PFSK-1 (cell line): ENCODE measurements around the gene SIDT1.

Experiments used
- FOXP2 ChIP-seq: optimal IDR thresholded peaks from 2 replicates; pipeline ENCODE3; 2011; ENCODE audit warnings: borderline replicate concordance, control low read depth, inconsistent platforms; ENCODE audit not compliant: insufficient read depth; ENCODE audit errors: extremely low read length, extremely low read depth
- POLR2AphosphoS5 ChIP-seq: IDR thresholded peaks from 2 replicates; pipeline ENCODE4 v1.6.1; 2012; ENCODE audit warnings: low read depth, mild to moderate bottlenecking, control low read depth, low read length, moderate library complexity
- REST ChIP-seq, 2 experiments: IDR thresholded peaks; 2 replicates each; pipeline versions ENCODE4 v1.6.1 to v1.8.0; 2011 to 2012; ENCODE audit warnings: low read depth in 2 of 2, low read length in 2 of 2, control low read depth in 1 of 2, inconsistent platforms in 1 of 2, mild to moderate bottlenecking in 1 of 2, moderate library complexity in 1 of 2; ENCODE audit not compliant: insufficient read depth in 1 of 2
- SIN3A ChIP-seq: IDR thresholded peaks from 2 replicates; pipeline ENCODE4 v1.6.1; 2012; ENCODE audit warnings: mild to moderate bottlenecking, low read length, moderate library complexity, borderline replicate concordance; ENCODE audit not compliant: insufficient read depth
- TAF1 ChIP-seq: IDR thresholded peaks from 2 replicates; pipeline ENCODE4 v1.6.1; 2012; ENCODE audit warnings: low read length, control low read depth, borderline replicate concordance; ENCODE audit not compliant: insufficient read depth

DNA sequence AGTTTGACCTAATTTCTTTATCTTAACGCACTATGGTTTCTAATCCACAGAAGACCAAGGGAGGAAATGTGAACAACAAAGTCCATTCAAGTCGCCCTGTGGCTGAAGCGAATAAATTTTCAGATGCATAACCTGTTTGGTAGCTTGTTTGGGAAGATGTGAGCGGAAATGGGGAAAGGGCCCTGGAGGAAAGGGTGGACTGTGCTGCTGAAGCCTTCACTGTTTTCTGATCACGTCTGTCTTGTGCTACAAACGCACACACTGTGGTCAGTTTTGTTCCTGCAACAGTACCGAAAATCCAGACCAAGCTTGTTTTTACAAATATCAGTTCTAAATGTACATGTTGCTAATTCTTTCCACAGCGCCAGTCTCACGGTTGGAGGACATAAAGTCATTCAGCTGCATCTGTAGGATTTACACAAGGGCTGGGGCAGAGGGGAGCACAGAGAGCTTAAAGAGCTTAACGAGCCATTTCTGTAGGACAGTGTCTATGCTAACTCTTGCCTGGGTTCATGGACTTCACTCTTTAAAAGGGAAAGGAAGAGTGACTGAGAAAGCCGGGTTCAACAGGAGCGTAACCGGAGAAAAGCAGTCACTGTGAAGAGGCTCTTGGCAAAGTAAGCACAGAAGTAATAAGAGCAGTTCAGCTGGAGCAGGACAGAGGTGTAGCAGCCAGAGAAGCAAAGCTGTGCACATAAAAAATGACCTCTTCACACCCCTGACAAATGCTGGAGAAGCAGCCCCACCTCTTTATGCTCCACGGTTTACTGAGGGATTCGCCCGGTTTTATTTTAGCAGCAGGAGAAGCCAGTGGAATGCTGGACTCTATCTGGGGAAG, 97.4 kb downstream of the SIDT1 start:
- TF ChIP-seq REST (IDR thresholded peaks at IDR 0.05; ENCODE audit: insufficient read depth in 1 of 2, low read depth in 2 of 2, low read length in 2 of 2) (no peak), TAF1 (no peak), FOXP2 (no peak), POLR2AphosphoS5 (no peak), SIN3A (no peak)
